HEK293 (cell line): ENCODE measurements around the gene ANKRD52.

Experiments used
- CTCF ChIA-PET: fragments of 350-600 bp; formaldehyde crosslinking; extraction: SDS; loops from one replicate; lab custom pipeline; 2021; ENCODE audit warnings: antibody characterized with exemption; lab: Yijun Ruan, JAX
- POLR2A ChIA-PET: fragments of 300-600 bp; formaldehyde crosslinking; extraction: SDS; loops from one replicate; lab custom pipeline; 2020; ENCODE audit warnings: antibody characterized with exemption, inconsistent platforms; lab: Yijun Ruan, JAX
- H3K27ac ChIP-seq: fragments of 200-500 bp; sonication (Bioruptor generic); 2 replicates; pipeline ENCODE4 v1.5.1; 2014; ENCODE audit warnings: low read depth, low read length, control low read depth, inconsistent platforms; ENCODE audit errors: extremely low read depth
- H3K36me3 ChIP-seq, 2 experiments: fragments of 200-500 bp in 1 of 2; sonication (Bioruptor generic) in 1 of 2; 1 replicate in 1 of 2; 2 replicates in 1 of 2; pipeline ENCODE4 v1.5.1; 2014 to 2017; ENCODE audit warnings: inconsistent platforms in 2 of 2, low read length in 2 of 2; ENCODE audit not compliant: control insufficient read depth in 2 of 2, insufficient read depth in 1 of 2
- H3K4me1 ChIP-seq: fragments of 200-500 bp; sonication (Bioruptor generic); 2 replicates; pipeline ENCODE4 v1.5.1; 2014; ENCODE audit warnings: mild to moderate bottlenecking, low read length, inconsistent platforms; ENCODE audit not compliant: control insufficient read depth, insufficient read depth
- H3K4me3 ChIP-seq: 2 replicates; pipeline ENCODE4 v1.5.1; 2011; ENCODE audit warnings: low read depth, mild to moderate bottlenecking, control low read depth, low read length, moderate library complexity
- H3K9me3 ChIP-seq: fragments of 200-500 bp; sonication (Bioruptor generic); 2 replicates; pipeline ENCODE4 v1.5.1; 2014; ENCODE audit warnings: low read depth, low read length, inconsistent platforms; ENCODE audit not compliant: control insufficient read depth, insufficient read depth
- BCL11A ChIP-seq: fragments of 450-650 bp; formaldehyde crosslinking; IDR thresholded peaks from 2 replicates; pipeline ENCODE4 v1.5.1; 2016; ENCODE audit warnings: low read depth, missing biosample characterization, missing genetic modification characterization
- GLIS1 ChIP-seq: fragments of 450-650 bp; formaldehyde crosslinking; IDR thresholded peaks from 2 replicates; pipeline ENCODE4 v1.5.1; 2016; ENCODE audit warnings: missing biosample characterization, missing genetic modification characterization
- HOXA7 ChIP-seq: sonication (generic); formaldehyde crosslinking; IDR thresholded peaks from 2 replicates; pipeline ENCODE4 v1.8.1; 2022; ENCODE audit warnings: missing genetic modification reagents, borderline replicate concordance
- HOXC10 ChIP-seq: sonication (generic); formaldehyde crosslinking; IDR thresholded peaks from 2 replicates; pipeline ENCODE4 v1.8.1; 2023; ENCODE audit warnings: mild to moderate bottlenecking, missing genetic modification reagents
- KLF7 ChIP-seq: fragments of 450-650 bp; formaldehyde crosslinking; IDR thresholded peaks from 2 replicates; pipeline ENCODE4 v1.5.1; 2016; ENCODE audit warnings: missing biosample characterization, missing genetic modification characterization, borderline replicate concordance
- PRDM1 ChIP-seq: fragments of 450-650 bp; formaldehyde crosslinking; IDR thresholded peaks from 2 replicates; pipeline ENCODE4; 2016; ENCODE audit warnings: missing biosample characterization, missing genetic modification characterization
- PRDM10 ChIP-seq: fragments of 450-650 bp; formaldehyde crosslinking; IDR thresholded peaks from 2 replicates; pipeline ENCODE4 v1.5.1; 2016; ENCODE audit warnings: missing biosample characterization, missing genetic modification characterization
- ZEB2 ChIP-seq: fragments of 450-650 bp; formaldehyde crosslinking; IDR thresholded peaks from 2 replicates; pipeline ENCODE4 v1.5.1; 2016; ENCODE audit warnings: missing biosample characterization, missing genetic modification characterization
- ZNF10 ChIP-seq: fragments of 450-650 bp; formaldehyde crosslinking; IDR thresholded peaks from 2 replicates; pipeline ENCODE4 v1.5.1; 2017; ENCODE audit warnings: missing biosample characterization, missing genetic modification characterization
- ZNF223 ChIP-seq: fragments of 450-650 bp; formaldehyde crosslinking; IDR thresholded peaks from 2 replicates; pipeline ENCODE4 v1.5.1; 2016; ENCODE audit warnings: missing biosample characterization, missing genetic modification characterization
- ZNF341 ChIP-seq: fragments of 450-650 bp; formaldehyde crosslinking; IDR thresholded peaks from 2 replicates; pipeline ENCODE4; 2016; ENCODE audit warnings: low read depth, missing biosample characterization, missing genetic modification characterization
- ZNF366 ChIP-seq: fragments of 450-650 bp; formaldehyde crosslinking; conservative IDR thresholded peaks from 2 replicates; pipeline ENCODE4 v1.5.1; 2016; ENCODE audit warnings: missing biosample characterization, missing genetic modification characterization
- ZNF37A ChIP-seq: fragments of 450-650 bp; IDR thresholded peaks from 2 replicates; pipeline ENCODE4 v1.5.1; 2018; ENCODE audit warnings: missing biosample characterization, missing genetic modification characterization
- ZNF548 ChIP-seq: fragments of 450-650 bp; formaldehyde crosslinking; IDR thresholded peaks from 2 replicates; pipeline ENCODE4 v1.5.1; 2016; ENCODE audit warnings: missing biosample characterization, missing genetic modification characterization
- ZNF621 ChIP-seq: fragments of 450-650 bp; formaldehyde crosslinking; IDR thresholded peaks from 2 replicates; pipeline ENCODE4 v1.5.1; 2017; ENCODE audit warnings: missing biosample characterization, missing genetic modification characterization
- ZNF768 ChIP-seq: fragments of 450-650 bp; formaldehyde crosslinking; IDR thresholded peaks from 2 replicates; pipeline ENCODE4 v1.5.1; 2018; ENCODE audit warnings: missing biosample characterization, mild to moderate bottlenecking, missing genetic modification characterization
- ZNF843 ChIP-seq: fragments of 450-650 bp; formaldehyde crosslinking; IDR thresholded peaks from 2 replicates; pipeline ENCODE4 v1.5.1; 2016; ENCODE audit warnings: missing biosample characterization, missing genetic modification characterization
- ZSCAN23 ChIP-seq: fragments of 450-650 bp; formaldehyde crosslinking; IDR thresholded peaks from 2 replicates; pipeline ENCODE4 v1.5.1; 2016; ENCODE audit warnings: missing biosample characterization, missing genetic modification characterization
- TF ChIP-seq, protein P1 (sequence below): fragments of 450-650 bp; formaldehyde crosslinking; IDR thresholded peaks from 2 replicates; pipeline ENCODE4 v1.5.1; 2016; ENCODE audit warnings: missing biosample characterization, missing genetic modification characterization
- TF ChIP-seq, protein P2 (sequence below): fragments of 450-650 bp; IDR thresholded peaks from 2 replicates; pipeline ENCODE4 v1.5.1; 2018; ENCODE audit warnings: missing biosample characterization, missing genetic modification characterization
- TF ChIP-seq, protein P3 (sequence below): fragments of 450-650 bp; formaldehyde crosslinking; IDR thresholded peaks from 2 replicates; pipeline ENCODE4 v1.5.1; 2017; ENCODE audit warnings: missing biosample characterization, missing genetic modification characterization

ANKRD52 gene

GRCh38 chr12:56261503-56262232, 3.5 kb upstream of the ANKRD52 start:
- peaks cover 8% of the 10 kb centered on the region for H3K4me1 ChIP-seq
- H3K4me3 ChIP-seq, result no peak overlapping the region
- H3K36me3 ChIP-seq, result peaks cover 0 to 5% of the 10 kb centered on the region in 2 experiments; a peak in 1 of 3 replicates
- no peak overlapping the region for H3K27ac ChIP-seq
- POLR2A ChIA-PET, result no interaction called here
- H3K9me3 ChIP-seq, result no peaks in the 10 kb centered on the region
- CTCF ChIA-PET, result no interaction called here
- no peak for TF ChIP-seq ZNF843
- TF ChIP-seq ZNF366 (tag by site-specific recombination), result 0 out of 2 replicates have a peak, but pooled peaks have one; percentile 14

DNA sequence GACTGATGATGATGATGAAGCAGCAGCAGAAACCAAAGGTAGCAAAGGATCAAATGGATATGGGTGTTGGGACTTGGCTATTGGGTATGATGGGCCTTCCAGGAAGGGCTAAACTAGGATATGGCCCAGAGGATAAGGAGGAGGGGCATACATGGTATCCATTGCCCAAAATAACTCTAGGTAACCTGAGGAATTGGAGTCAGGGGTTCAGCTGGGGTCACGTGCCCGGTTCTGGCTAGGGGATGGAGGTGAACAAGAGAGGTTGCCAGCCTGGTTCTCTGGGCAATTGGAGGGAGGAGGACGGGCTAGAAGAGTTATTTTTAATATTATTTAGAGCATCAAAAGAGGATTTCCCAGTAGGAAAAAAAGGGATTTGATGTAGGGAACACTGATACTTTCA, 2.7 kb upstream of the ANKRD52 start:
- CTCF ChIA-PET, result interaction anchor here (1.7 kb wide), 1 partner anchor 38 kb away, joined by 8 read pairs; no protein-coding TSS in a partner anchor
- no peak overlapping the region for H3K4me3 ChIP-seq
- TF ChIP-seq ZNF621 (tag by site-specific recombination) (no peak), BCL11A (tag by site-specific recombination) (no peak)
- TF ChIP-seq, protein P1, sequence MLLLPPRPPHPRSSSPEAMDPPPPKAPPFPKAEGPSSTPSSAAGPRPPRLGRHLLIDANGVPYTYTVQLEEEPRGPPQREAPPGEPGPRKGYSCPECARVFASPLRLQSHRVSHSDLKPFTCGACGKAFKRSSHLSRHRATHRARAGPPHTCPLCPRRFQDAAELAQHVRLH (tag by site-specific recombination), result no peak
- TF ChIP-seq, all 188 proteins: peak for 0
- Histone ChIP-seq H3K27ac (no peak overlapping the region), H3K36me3 (peaks cover 5 to 13% of the 10 kb centered on the region in 2 experiments; a peak in 2 of 3 replicates), H3K4me1 (peaks cover 13% of the 10 kb centered on the region), H3K9me3 (no peaks in the 10 kb centered on the region)
- POLR2A ChIA-PET, result no interaction called here

DNA sequence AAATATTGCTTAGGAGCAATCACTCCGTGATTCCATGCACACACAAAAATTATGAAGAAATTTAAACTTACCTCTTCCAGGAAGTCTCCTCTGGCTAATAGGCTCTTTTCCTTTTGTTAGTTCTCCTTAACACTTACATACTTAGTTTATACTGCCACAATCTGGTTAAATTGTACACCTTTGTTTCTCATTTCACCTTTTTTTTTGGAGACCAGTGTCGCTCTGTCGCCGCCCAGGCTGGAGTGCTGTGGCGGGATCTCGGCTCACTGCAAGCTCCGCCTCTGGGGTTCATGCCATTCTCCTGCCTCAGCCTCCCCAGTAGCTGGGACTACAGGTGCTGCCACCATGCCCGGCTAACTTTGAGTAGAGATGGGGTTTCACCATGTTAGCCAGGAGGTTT, 2.2 kb upstream of the ANKRD52 start:
- POLR2A ChIA-PET, result no interaction called here
- no peak overlapping the region for H3K4me3 ChIP-seq
- H3K9me3 ChIP-seq, result no peaks in the 10 kb centered on the region
- no peak overlapping the region for H3K27ac ChIP-seq
- peaks cover 6 to 18% of the 10 kb centered on the region in 2 experiments; a peak in 2 of 3 replicates for H3K36me3 ChIP-seq
- H3K4me1 ChIP-seq, result peaks cover 13% of the 10 kb centered on the region
- CTCF ChIA-PET, result interaction anchor here (1.7 kb wide), 1 partner anchor 37 kb away, joined by 8 read pairs; no protein-coding TSS in a partner anchor
- TF ChIP-seq KLF7 (no peak), HOXA7 (CRISPR knock-in tag) (no peak), ZNF10 (no peak), ZEB2 (tag by site-specific recombination) (no peak), ZSCAN23 (tag by site-specific recombination) (no peak), ZNF768 (no peak), ZNF223 (tag by site-specific recombination) (no peak)

DNA sequence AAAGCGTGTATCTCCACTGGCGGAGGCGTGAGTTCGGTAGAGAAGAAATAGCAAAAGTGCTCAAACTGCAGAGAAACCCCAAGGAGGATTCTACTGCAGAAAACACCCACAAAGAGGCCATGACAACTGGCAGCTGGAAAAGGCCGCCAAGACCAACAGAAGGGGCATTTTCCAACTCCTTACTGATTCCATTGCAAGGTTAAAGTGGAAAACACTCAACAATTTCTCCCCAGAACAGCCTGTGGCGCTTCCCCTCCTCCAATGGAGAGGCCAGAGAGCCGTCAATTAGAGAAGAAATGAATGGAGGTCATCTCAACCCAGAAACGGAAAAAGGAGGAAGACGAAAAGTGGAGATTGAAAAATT, 618 bp upstream of the ANKRD52 start:
- ChIA-PET POLR2A (interaction anchor here (1.0 to 3.5 kb wide), 6 partner anchors 9 to 155 kb away, joined by 3 to 26 read pairs (median 4); partner anchors contain the start of genes COQ10A, PA2G4, RNF41 and ZC3H10), CTCF (interaction anchor here (0.6 to 2.3 kb wide), 24 partner anchors 9 to 205 kb away, joined by 3 to 15 read pairs (median 4); partner anchors contain the start of genes ESYT1, RNF41 and SMARCC2)
- H3K4me3 ChIP-seq, result peak overlapping the region; percentile 92
- H3K36me3 ChIP-seq, result peaks cover 11 to 34% of the 10 kb centered on the region in 2 experiments
- H3K27ac ChIP-seq, result peak overlapping the region; percentile 90
- no peaks in the 10 kb centered on the region for H3K9me3 ChIP-seq
- H3K4me1 ChIP-seq, result peaks cover 13% of the 10 kb centered on the region
- TF ChIP-seq, protein P2, sequence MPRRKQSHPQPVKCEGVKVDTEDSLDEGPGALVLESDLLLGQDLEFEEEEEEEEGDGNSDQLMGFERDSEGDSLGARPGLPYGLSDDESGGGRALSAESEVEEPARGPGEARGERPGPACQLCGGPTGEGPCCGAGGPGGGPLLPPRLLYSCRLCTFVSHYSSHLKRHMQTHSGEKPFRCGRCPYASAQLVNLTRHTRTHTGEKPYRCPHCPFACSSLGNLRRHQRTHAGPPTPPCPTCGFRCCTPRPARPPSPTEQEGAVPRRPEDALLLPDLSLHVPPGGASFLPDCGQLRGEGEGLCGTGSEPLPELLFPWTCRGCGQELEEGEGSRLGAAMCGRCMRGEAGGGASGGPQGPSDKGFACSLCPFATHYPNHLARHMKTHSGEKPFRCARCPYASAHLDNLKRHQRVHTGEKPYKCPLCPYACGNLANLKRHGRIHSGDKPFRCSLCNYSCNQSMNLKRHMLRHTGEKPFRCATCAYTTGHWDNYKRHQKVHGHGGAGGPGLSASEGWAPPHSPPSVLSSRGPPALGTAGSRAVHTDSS (tag by site-specific recombination), result no peak
- TF ChIP-seq GLIS1 (tag by site-specific recombination) (0 out of 2 replicates have a peak, but pooled peaks have one; percentile 28), ZNF548 (no peak), PRDM1 (peak; percentile 69), PRDM10 (tag by site-specific recombination) (peak; percentile 85), ZNF37A (tag by site-specific recombination) (no peak), ZNF341 (tag by site-specific recombination) (peak; percentile 82), HOXC10 (CRISPR knock-in tag) (no peak)
- TF ChIP-seq, protein P3, sequence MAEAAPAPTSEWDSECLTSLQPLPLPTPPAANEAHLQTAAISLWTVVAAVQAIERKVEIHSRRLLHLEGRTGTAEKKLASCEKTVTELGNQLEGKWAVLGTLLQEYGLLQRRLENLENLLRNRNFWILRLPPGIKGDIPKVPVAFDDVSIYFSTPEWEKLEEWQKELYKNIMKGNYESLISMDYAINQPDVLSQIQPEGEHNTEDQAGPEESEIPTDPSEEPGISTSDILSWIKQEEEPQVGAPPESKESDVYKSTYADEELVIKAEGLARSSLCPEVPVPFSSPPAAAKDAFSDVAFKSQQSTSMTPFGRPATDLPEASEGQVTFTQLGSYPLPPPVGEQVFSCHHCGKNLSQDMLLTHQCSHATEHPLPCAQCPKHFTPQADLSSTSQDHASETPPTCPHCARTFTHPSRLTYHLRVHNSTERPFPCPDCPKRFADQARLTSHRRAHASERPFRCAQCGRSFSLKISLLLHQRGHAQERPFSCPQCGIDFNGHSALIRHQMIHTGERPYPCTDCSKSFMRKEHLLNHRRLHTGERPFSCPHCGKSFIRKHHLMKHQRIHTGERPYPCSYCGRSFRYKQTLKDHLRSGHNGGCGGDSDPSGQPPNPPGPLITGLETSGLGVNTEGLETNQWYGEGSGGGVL (tag by site-specific recombination), result no peak
